Trophoblast cell (in vitro differentiated cells and primary cell): ENCODE measurements around the gene MSH3.
A peak's percentile ranks its signal among the peaks of the same experiment; 100 is the strongest.

Source experiments
- DNase-seq, 2 donors: peaks; one replicate each; pipeline ENCODE4 v3.0.0-alpha.2; 2016
- H2AFZ ChIP-seq: 2 replicates; pipeline ENCODE4 v1.6.1; 2013; ENCODE audit warnings: low read length, moderate library complexity, mild to moderate bottlenecking; ENCODE audit not compliant: insufficient read depth, poor library complexity
- H2AK5ac ChIP-seq: 2 replicates; pipeline ENCODE4 v1.6.1; 2013; ENCODE audit warnings: mild to moderate bottlenecking, low read length
- H2BK120ac ChIP-seq: 2 replicates; pipeline ENCODE4 v1.6.1; 2013; ENCODE audit warnings: low read length, mild to moderate bottlenecking, moderate library complexity; ENCODE audit not compliant: insufficient read depth, poor library complexity
- H2BK12ac ChIP-seq: 2 replicates; pipeline ENCODE4 v1.6.1; 2013; ENCODE audit warnings: mild to moderate bottlenecking, low read length, moderate library complexity
- H2BK5ac ChIP-seq: 2 replicates; pipeline ENCODE4 v1.6.1; 2013; ENCODE audit warnings: low read length, low read depth, moderate library complexity, mild to moderate bottlenecking; ENCODE audit not compliant: poor library complexity
- H3K14ac ChIP-seq: 2 replicates; pipeline ENCODE4 v1.6.1; 2013; ENCODE audit warnings: mild to moderate bottlenecking, low read length
- H3K18ac ChIP-seq: 2 replicates; pipeline ENCODE4 v1.6.1; 2013; ENCODE audit warnings: mild to moderate bottlenecking, low read length
- H3K23ac ChIP-seq: 2 replicates; pipeline ENCODE4 v1.6.1; 2013; ENCODE audit warnings: low read length
- H3K27ac ChIP-seq: 2 replicates; pipeline ENCODE4 v1.5.1; 2013; ENCODE audit warnings: low read depth, mild to moderate bottlenecking, inconsistent platforms, low read length, moderate library complexity
- H3K27me3 ChIP-seq: 2 replicates; pipeline ENCODE4 v1.6.1; 2013; ENCODE audit warnings: inconsistent platforms, mild to moderate bottlenecking, low read length, moderate library complexity; ENCODE audit not compliant: insufficient read depth
- H3K36me3 ChIP-seq, 2 experiments: 1 replicate in 1 of 2; 2 replicates in 1 of 2; pipeline ENCODE4 v1.6.1; 2013; ENCODE audit warnings: low read length in 2 of 2, mild to moderate bottlenecking in 2 of 2, moderate library complexity in 1 of 2; ENCODE audit not compliant: insufficient read depth in 2 of 2, control insufficient read depth in 1 of 2
- H3K4ac ChIP-seq: 2 replicates; pipeline ENCODE4 v1.6.1; 2013; ENCODE audit warnings: low read depth, mild to moderate bottlenecking, low read length, moderate library complexity
- H3K4me1 ChIP-seq, 2 experiments: 1 replicate in 1 of 2; 2 replicates in 1 of 2; pipeline ENCODE4 v1.6.1; 2013; ENCODE audit warnings: low read length in 2 of 2, mild to moderate bottlenecking in 2 of 2, moderate library complexity in 1 of 2; ENCODE audit not compliant: insufficient read depth in 2 of 2, control insufficient read depth in 1 of 2
- H3K4me2 ChIP-seq: 2 replicates; pipeline ENCODE4 v1.6.1; 2013; ENCODE audit warnings: inconsistent platforms, mild to moderate bottlenecking, low read length, moderate library complexity
- H3K4me3 ChIP-seq: 2 replicates; pipeline ENCODE4 v1.5.1; 2013; ENCODE audit warnings: mild to moderate bottlenecking, low read depth, low read length, inconsistent platforms
- H3K79me1 ChIP-seq: one replicate; pipeline ENCODE4 v1.6.1; 2013; ENCODE audit warnings: low read length
- H3K79me2 ChIP-seq: 2 replicates; pipeline ENCODE4 v1.6.1; 2013; ENCODE audit warnings: low read length, mild to moderate bottlenecking; ENCODE audit not compliant: control insufficient read depth, insufficient read depth, poor library complexity
- H3K9ac ChIP-seq: 2 replicates; pipeline ENCODE4 v1.6.1; 2013; ENCODE audit warnings: mild to moderate bottlenecking, low read length
- H3K9me3 ChIP-seq: 2 replicates; pipeline ENCODE4 v1.6.1; 2013; ENCODE audit warnings: low read depth, mild to moderate bottlenecking, control low read depth, inconsistent platforms, low read length; ENCODE audit not compliant: insufficient read depth
- H4K12ac ChIP-seq: 2 replicates; pipeline ENCODE4 v1.6.1; 2013; ENCODE audit warnings: low read depth, mild to moderate bottlenecking, low read length, moderate library complexity
- H4K8ac ChIP-seq: 2 replicates; pipeline ENCODE4 v1.6.1; 2013; ENCODE audit warnings: low read depth, mild to moderate bottlenecking, low read length, moderate library complexity
- H4K91ac ChIP-seq: one replicate; pipeline ENCODE4 v1.6.1; 2013; ENCODE audit warnings: low read depth, mild to moderate bottlenecking, low read length, moderate library complexity
- WGBS: extraction: QIAGEN DNeasy Blood & Tissue Kit; methylation state at CpG from one replicate; pipeline ENCODE4 v1.1.7; 2013; ENCODE audit warnings: missing lambda C conversion rate; ENCODE audit not compliant: insufficient read length, insufficient coverage; ENCODE audit errors: extremely low coverage; 5-methylcytosine and 5-hydroxymethylcytosine counted together

Gene MSH3

GRCh38 chr5:80853413-80853812, 199.0 kb downstream of the MSH3 start:
- WGBS: no CpG with 5 or more reads among the region's 2 CpGs

DNA sequence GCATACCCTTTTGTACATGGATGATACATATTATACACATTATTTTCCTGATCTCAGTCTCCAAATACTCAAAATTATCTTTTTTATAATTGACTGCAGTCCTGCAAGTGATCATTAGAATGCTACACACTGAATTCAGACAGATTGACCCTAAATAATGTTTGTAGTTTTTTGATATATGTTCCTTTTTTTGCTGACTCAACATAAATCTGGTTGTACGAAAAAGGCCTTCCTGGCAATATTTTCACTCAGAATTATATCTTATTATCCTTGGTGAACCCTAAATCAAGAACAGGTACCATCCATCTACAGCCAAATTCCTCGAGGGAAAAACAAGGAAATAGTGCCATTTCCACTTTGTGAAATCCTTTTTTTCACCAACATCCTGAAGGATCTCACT, 200.1 kb downstream of the MSH3 start:
- Histone ChIP-seq H3K9me3 (peaks cover under 1% of the 10 kb centered on the region), H3K23ac (no peak overlapping the region), H3K14ac (no peak overlapping the region), H3K4me2 (no peak overlapping the region), H3K79me1 (no peaks in the 10 kb centered on the region), H3K27me3 (no peaks in the 10 kb centered on the region), H3K79me2 (no peaks in the 10 kb centered on the region), H3K4ac (no peak overlapping the region), H2BK120ac (no peak overlapping the region), H3K4me1 (no peaks in the 10 kb centered on the region), H4K12ac (no peak overlapping the region), H3K4me3 (no peak overlapping the region), H2BK12ac (no peak overlapping the region), H3K18ac (no peak overlapping the region), H4K91ac (no peak overlapping the region), H4K8ac (no peak overlapping the region), H2AK5ac (no peak overlapping the region), H3K27ac (no peak overlapping the region), H2BK5ac (no peak overlapping the region), H2AFZ (no peak overlapping the region), H3K9ac (no peak overlapping the region), H3K36me3 (peaks cover 2 to 5% of the 10 kb centered on the region in 2 experiments)
- no peak for DNase-seq
- WGBS: no CpG with 5 or more reads among the region's 2 CpGs

More at GRCh38 chr5:80853413-80853812, 199.0 kb downstream of the MSH3 start:
- Histone ChIP-seq H2BK5ac (no peak overlapping the region), H3K79me2 (no peaks in the 10 kb centered on the region), H3K23ac (no peak overlapping the region), H4K12ac (no peak overlapping the region), H3K27me3 (no peaks in the 10 kb centered on the region), H3K27ac (no peak overlapping the region), H2BK120ac (no peak overlapping the region), H2AK5ac (no peak overlapping the region), H3K79me1 (no peaks in the 10 kb centered on the region), H3K36me3 (peaks cover 8 to 11% of the 10 kb centered on the region in 2 experiments), H4K8ac (no peak overlapping the region), H3K4me3 (no peak overlapping the region), H3K4me2 (no peak overlapping the region), H3K14ac (no peak overlapping the region), H2AFZ (no peak overlapping the region), H3K18ac (no peak overlapping the region), H3K9ac (no peak overlapping the region), H2BK12ac (no peak overlapping the region), H4K91ac (no peak overlapping the region), H3K4ac (no peak overlapping the region), H3K4me1 (no peaks in the 10 kb centered on the region), H3K9me3 (peaks cover 4% of the 10 kb centered on the region)
- DNase-seq: no peak

- Histone ChIP-seq H4K91ac (peak overlapping the region; percentile 95), H3K79me2 (peaks cover 3% of the 10 kb centered on the region), H3K18ac (peak overlapping the region; percentile 84), H3K79me1 (peaks cover 22% of the 10 kb centered on the region), H4K8ac (peak overlapping the region; percentile 79), H3K4me1 (peaks cover 9 to 12% of the 10 kb centered on the region in 2 experiments), H3K36me3 (no peaks in the 10 kb centered on the region), H2AK5ac (no peak overlapping the region), H3K27ac (peak overlapping the region; percentile 98), H2BK12ac (peak overlapping the region; percentile 84), H3K14ac (peak overlapping the region; percentile 74), H3K9me3 (no peaks in the 10 kb centered on the region), H3K27me3 (no peaks in the 10 kb centered on the region), H3K4ac (peak overlapping the region; percentile 60), H3K23ac (no peak overlapping the region), H3K4me2 (no peak overlapping the region), H2BK120ac (peak overlapping the region; percentile 89), H2BK5ac (peak overlapping the region; percentile 99), H3K9ac (no peak overlapping the region), H4K12ac (no peak overlapping the region), H2AFZ (no peak overlapping the region), H3K4me3 (no peak overlapping the region)
- DNase-seq: peak; percentile 58 to 72
- no CpG with 5 or more reads among the region's 2 CpGs for WGBS
Measured at GRCh38 chr5:80860924-80861613, 206.6 kb downstream of the MSH3 start.

GRCh38 chr5:80863708-80864107, 209.3 kb downstream of the MSH3 start:
- no peaks in the 10 kb centered on the region for H3K9me3 ChIP-seq
- peak overlapping the region; percentile 44 for H2BK12ac ChIP-seq
- peak overlapping the region; percentile 18 for H2BK120ac ChIP-seq
- H3K27ac ChIP-seq: peak overlapping the region; percentile 86
- WGBS: no CpG with 5 or more reads among the region's 3 CpGs
- H3K14ac ChIP-seq: no peak overlapping the region
- no peak overlapping the region for H3K4me3 ChIP-seq
- no peaks in the 10 kb centered on the region for H3K27me3 ChIP-seq
- no peak overlapping the region for H4K8ac ChIP-seq
- no peak overlapping the region for H2AFZ ChIP-seq
- H3K18ac ChIP-seq: no peak overlapping the region
- H3K4me1 ChIP-seq: peaks cover 9 to 12% of the 10 kb centered on the region in 2 experiments
- no peak overlapping the region for H3K9ac ChIP-seq
- H3K36me3 ChIP-seq: no peaks in the 10 kb centered on the region
- H3K23ac ChIP-seq: no peak overlapping the region
- peaks cover 22% of the 10 kb centered on the region for H3K79me1 ChIP-seq
- no peak overlapping the region for H4K91ac ChIP-seq
- H4K12ac ChIP-seq: peak overlapping the region; percentile 47
- H2AK5ac ChIP-seq: no peak overlapping the region
- no peak overlapping the region for H3K4me2 ChIP-seq
- H2BK5ac ChIP-seq: peak overlapping the region; percentile 91
- peaks cover 3% of the 10 kb centered on the region for H3K79me2 ChIP-seq
- H3K4ac ChIP-seq: no peak overlapping the region
- DNase-seq: no peak
